ENCODE results near the gene BEGAIN. TPM values are rescaled to one million over a fixed set of nuclear protein-coding genes. Genes with fewer than 3 reads are reported as not detected.

Gene BEGAIN
- total RNA-seq, 1 experiment from 2014 or later: not detected

- H3K4me1 ChIP-seq (replicated peaks; ENCODE audit: insufficient read depth): no peaks in the 10 kb centered on the region
- H3K36me3 ChIP-seq (ENCODE audit: low read depth): no peaks in the 10 kb centered on the region
- TF ChIP-seq CTCF (conservative IDR thresholded peaks at IDR 0.05): no peak
- H3K27me3 ChIP-seq (ENCODE audit: insufficient read depth, low read depth): no peaks in the 10 kb centered on the region
- no peaks in the 10 kb centered on the region for H3K9me3 ChIP-seq (ENCODE audit: insufficient read depth, low read depth)
- BruUV-seq (replicated peaks): no TSS peak
- no peak overlapping the region for H2AFZ ChIP-seq
- no peaks in the 10 kb centered on the region for H3K79me2 ChIP-seq (ENCODE audit: low read depth)
- DNase-seq: no peak
- no peak overlapping the region for H3K27ac ChIP-seq
- no peak overlapping the region for H3K4me3 ChIP-seq
- H3K9me2 ChIP-seq (ENCODE audit: insufficient read depth): no peaks in the 10 kb centered on the region
- H3F3A ChIP-seq (ENCODE audit: insufficient read depth, low read depth): no peaks in the 10 kb centered on the region
- ChIA-PET POLR2A (ENCODE audit: unreplicated experiment) (no interaction called here), CTCF (no interaction called here)
- H4K20me1 ChIP-seq (ENCODE audit: insufficient read depth): 0 out of 2 replicates have a peak, but pooled peaks cover 4% of the 10 kb centered on the region
- intact Hi-C loops (cut with micrococcal nuclease; ENCODE audit: unreplicated experiment): no loop called here
- no peak overlapping the region for H3K4me2 ChIP-seq
These were observed 87.1 kb downstream of the BEGAIN start for GRCh38 chr14:100500128-100500527.

GRCh38 chr14:100498068-100498467, 89.1 kb downstream of the BEGAIN start:
- H3K27ac ChIP-seq: no peak overlapping the region
- no peak overlapping the region for H2AFZ ChIP-seq
- no peaks in the 10 kb centered on the region for H3K4me1 ChIP-seq (replicated peaks; ENCODE audit: insufficient read depth)
- H3K4me2 ChIP-seq: no peak overlapping the region
- CTCF ChIA-PET: no interaction called here
- H3K79me2 ChIP-seq (ENCODE audit: low read depth): no peaks in the 10 kb centered on the region
- no peak for DNase-seq
- H3K27me3 ChIP-seq (ENCODE audit: insufficient read depth, low read depth): no peaks in the 10 kb centered on the region
- H4K20me1 ChIP-seq (ENCODE audit: insufficient read depth): 0 out of 2 replicates have a peak, but pooled peaks cover 4% of the 10 kb centered on the region
- intact Hi-C loops (cut with micrococcal nuclease; ENCODE audit: unreplicated experiment): no loop called here
- H3K9me3 ChIP-seq (ENCODE audit: insufficient read depth, low read depth): no peaks in the 10 kb centered on the region
- no peak for TF ChIP-seq EZH2 (IDR thresholded peaks at IDR 0.05; ENCODE audit: low read depth)
- TF ChIP-seq CTCF (conservative IDR thresholded peaks at IDR 0.05): no peak
- BruUV-seq (replicated peaks): no TSS peak
- POLR2A ChIA-PET (ENCODE audit: unreplicated experiment): no interaction called here
- no peaks in the 10 kb centered on the region for H3K36me3 ChIP-seq (ENCODE audit: low read depth)
- H3F3A ChIP-seq (ENCODE audit: insufficient read depth, low read depth): no peaks in the 10 kb centered on the region
- H3K4me3 ChIP-seq: no peak overlapping the region
- no peaks in the 10 kb centered on the region for H3K9me2 ChIP-seq (ENCODE audit: insufficient read depth)

GRCh38 chr14:100495917-100496316, 91.3 kb downstream of the BEGAIN start:
- H3K27me3 ChIP-seq (ENCODE audit: insufficient read depth, low read depth): no peaks in the 10 kb centered on the region
- BruUV-seq (replicated peaks): no TSS peak
- H4K20me1 ChIP-seq (ENCODE audit: insufficient read depth): 0 out of 2 replicates have a peak, but pooled peaks cover 4% of the 10 kb centered on the region
- no peak overlapping the region for H3K4me3 ChIP-seq
- H3K36me3 ChIP-seq (ENCODE audit: low read depth): no peaks in the 10 kb centered on the region
- H3K9me2 ChIP-seq (ENCODE audit: insufficient read depth): no peaks in the 10 kb centered on the region
- H3K4me2 ChIP-seq: no peak overlapping the region
- no peaks in the 10 kb centered on the region for H3F3A ChIP-seq (ENCODE audit: insufficient read depth, low read depth)
- H2AFZ ChIP-seq: no peak overlapping the region
- no peak overlapping the region for H3K27ac ChIP-seq
- ChIA-PET CTCF (no interaction called here), POLR2A (ENCODE audit: unreplicated experiment) (no interaction called here)
- no peaks in the 10 kb centered on the region for H3K4me1 ChIP-seq (replicated peaks; ENCODE audit: insufficient read depth)
- TF ChIP-seq EZH2 (IDR thresholded peaks at IDR 0.05; ENCODE audit: low read depth) (no peak), CTCF (conservative IDR thresholded peaks at IDR 0.05) (no peak)
- DNase-seq: no peak
- H3K9me3 ChIP-seq (ENCODE audit: insufficient read depth, low read depth): no peaks in the 10 kb centered on the region
- intact Hi-C loops (cut with micrococcal nuclease; ENCODE audit: unreplicated experiment): no loop called here
- H3K79me2 ChIP-seq (ENCODE audit: low read depth): no peaks in the 10 kb centered on the region
